Measurements from ENCODE around the gene MEPCE.

Gene MEPCE

DNA sequence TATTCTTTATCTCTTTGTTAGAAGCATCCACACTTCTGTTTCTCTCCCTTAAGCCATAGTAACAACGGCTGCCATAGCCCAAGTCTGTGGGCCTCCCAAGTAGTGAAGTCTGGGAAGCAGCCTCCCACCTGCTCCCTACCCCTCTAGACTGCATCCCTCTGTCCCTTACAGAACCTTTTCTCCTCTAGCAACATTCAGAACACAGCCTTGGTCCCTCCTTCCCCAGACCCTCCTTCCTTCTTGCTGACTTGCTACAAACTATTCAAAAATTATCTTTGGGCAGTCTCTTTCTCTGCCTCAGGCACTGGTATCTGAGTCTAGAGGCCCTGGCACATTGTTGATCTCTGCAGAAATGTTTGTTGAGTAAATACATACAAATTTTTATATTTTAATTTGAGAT, 51.8 kb downstream of the MEPCE start:
- in situ Hi-C loops (cut with MboI; ENCODE audit: low sequenced_read_pairs) = no loop called here

- in situ Hi-C loops (cut with MboI; ENCODE audit: low sequenced_read_pairs) = no loop called here
These were observed 53.1 kb downstream of the MEPCE start for GRCh38 chr7:100482728-100483089.

GRCh38 chr7:100483090-100483721, 53.6 kb downstream of the MEPCE start:
- in situ Hi-C loops (cut with MboI; ENCODE audit: low sequenced_read_pairs) = no loop called here

All from HL-60/S4 (cell line).